HL-60 (cell line): ENCODE measurements around the gene NTSR2.

Experiments
- DNase-seq, 2 experiments: peaks; one replicate each; pipeline ENCODE4 v3.0.0-alpha.2; 2010 to 2020; ENCODE audit warnings: low read depth in 1 of 2, low spot score in 1 of 2
- H3K27ac ChIP-seq: fragments of 250-450 bp; sonication (Bioruptor Pico); replicated peaks from 2 replicates; pipeline ENCODE4 v1.5.1; 2020; ENCODE audit warnings: mild to moderate bottlenecking, moderate library complexity
- H3K27me3 ChIP-seq: fragments of 250-450 bp; sonication (Bioruptor Pico); 2 replicates; pipeline ENCODE4 v1.5.1; 2021; ENCODE audit warnings: mild to moderate bottlenecking, moderate library complexity; ENCODE audit not compliant: insufficient read depth, poor library complexity, severe bottlenecking
- H3K4me3 ChIP-seq: replicated peaks from 2 replicates; pipeline ENCODE4 v1.5.1; 2011; ENCODE audit warnings: mild to moderate bottlenecking, control low read depth, low read length; ENCODE audit not compliant: insufficient read depth
- GABPA ChIP-seq: IDR thresholded peaks from 2 replicates; pipeline ENCODE4 v1.6.1; 2012; ENCODE audit warnings: low read depth
- POLR2AphosphoS5 ChIP-seq: IDR thresholded peaks from 2 replicates; pipeline ENCODE4 v1.6.1; 2012; ENCODE audit warnings: low read depth
- SPI1 ChIP-seq: IDR thresholded peaks from 2 replicates; pipeline ENCODE4 v1.6.1; 2012; ENCODE audit warnings: low read depth, mild to moderate bottlenecking, borderline replicate concordance
- TF ChIP-seq, protein P1 (sequence below): IDR thresholded peaks from one replicate; pipeline ENCODE4 v1.5.1; 2011; ENCODE audit warnings: low read length, control low read depth, inconsistent platforms; ENCODE audit not compliant: insufficient read depth
- TF ChIP-seq, protein P2 (sequence below): IDR thresholded peaks from 2 replicates; pipeline ENCODE4 v1.6.1; 2012; ENCODE audit warnings: low read depth; ENCODE audit not compliant: insufficient replicate concordance

The NTSR2 gene

GRCh38 chr2:11665028-11665427, 5.0 kb downstream of the NTSR2 start:
- Histone ChIP-seq H3K27ac (no peak overlapping the region), H3K27me3 (no peaks in the 10 kb centered on the region), H3K4me3 (no peak overlapping the region)
- TF ChIP-seq GABPA (no peak), SPI1 (no peak), POLR2AphosphoS5 (no peak)
- TF ChIP-seq, protein P1, sequence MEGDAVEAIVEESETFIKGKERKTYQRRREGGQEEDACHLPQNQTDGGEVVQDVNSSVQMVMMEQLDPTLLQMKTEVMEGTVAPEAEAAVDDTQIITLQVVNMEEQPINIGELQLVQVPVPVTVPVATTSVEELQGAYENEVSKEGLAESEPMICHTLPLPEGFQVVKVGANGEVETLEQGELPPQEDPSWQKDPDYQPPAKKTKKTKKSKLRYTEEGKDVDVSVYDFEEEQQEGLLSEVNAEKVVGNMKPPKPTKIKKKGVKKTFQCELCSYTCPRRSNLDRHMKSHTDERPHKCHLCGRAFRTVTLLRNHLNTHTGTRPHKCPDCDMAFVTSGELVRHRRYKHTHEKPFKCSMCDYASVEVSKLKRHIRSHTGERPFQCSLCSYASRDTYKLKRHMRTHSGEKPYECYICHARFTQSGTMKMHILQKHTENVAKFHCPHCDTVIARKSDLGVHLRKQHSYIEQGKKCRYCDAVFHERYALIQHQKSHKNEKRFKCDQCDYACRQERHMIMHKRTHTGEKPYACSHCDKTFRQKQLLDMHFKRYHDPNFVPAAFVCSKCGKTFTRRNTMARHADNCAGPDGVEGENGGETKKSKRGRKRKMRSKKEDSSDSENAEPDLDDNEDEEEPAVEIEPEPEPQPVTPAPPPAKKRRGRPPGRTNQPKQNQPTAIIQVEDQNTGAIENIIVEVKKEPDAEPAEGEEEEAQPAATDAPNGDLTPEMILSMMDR, result no peak
- TF ChIP-seq, protein P2, sequence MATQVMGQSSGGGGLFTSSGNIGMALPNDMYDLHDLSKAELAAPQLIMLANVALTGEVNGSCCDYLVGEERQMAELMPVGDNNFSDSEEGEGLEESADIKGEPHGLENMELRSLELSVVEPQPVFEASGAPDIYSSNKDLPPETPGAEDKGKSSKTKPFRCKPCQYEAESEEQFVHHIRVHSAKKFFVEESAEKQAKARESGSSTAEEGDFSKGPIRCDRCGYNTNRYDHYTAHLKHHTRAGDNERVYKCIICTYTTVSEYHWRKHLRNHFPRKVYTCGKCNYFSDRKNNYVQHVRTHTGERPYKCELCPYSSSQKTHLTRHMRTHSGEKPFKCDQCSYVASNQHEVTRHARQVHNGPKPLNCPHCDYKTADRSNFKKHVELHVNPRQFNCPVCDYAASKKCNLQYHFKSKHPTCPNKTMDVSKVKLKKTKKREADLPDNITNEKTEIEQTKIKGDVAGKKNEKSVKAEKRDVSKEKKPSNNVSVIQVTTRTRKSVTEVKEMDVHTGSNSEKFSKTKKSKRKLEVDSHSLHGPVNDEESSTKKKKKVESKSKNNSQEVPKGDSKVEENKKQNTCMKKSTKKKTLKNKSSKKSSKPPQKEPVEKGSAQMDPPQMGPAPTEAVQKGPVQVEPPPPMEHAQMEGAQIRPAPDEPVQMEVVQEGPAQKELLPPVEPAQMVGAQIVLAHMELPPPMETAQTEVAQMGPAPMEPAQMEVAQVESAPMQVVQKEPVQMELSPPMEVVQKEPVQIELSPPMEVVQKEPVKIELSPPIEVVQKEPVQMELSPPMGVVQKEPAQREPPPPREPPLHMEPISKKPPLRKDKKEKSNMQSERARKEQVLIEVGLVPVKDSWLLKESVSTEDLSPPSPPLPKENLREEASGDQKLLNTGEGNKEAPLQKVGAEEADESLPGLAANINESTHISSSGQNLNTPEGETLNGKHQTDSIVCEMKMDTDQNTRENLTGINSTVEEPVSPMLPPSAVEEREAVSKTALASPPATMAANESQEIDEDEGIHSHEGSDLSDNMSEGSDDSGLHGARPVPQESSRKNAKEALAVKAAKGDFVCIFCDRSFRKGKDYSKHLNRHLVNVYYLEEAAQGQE, result no peak
- no peak for DNase-seq

GRCh38 chr2:11663427-11663826, 6.6 kb downstream of the NTSR2 start:
- no peak overlapping the region for H3K27ac ChIP-seq
- no peak for DNase-seq
- no peak overlapping the region for H3K4me3 ChIP-seq
- H3K27me3 ChIP-seq, result no peaks in the 10 kb centered on the region
- TF ChIP-seq POLR2AphosphoS5 (no peak), SPI1 (no peak), GABPA (no peak)
- TF ChIP-seq, protein P2, result no peak
- TF ChIP-seq, protein P1, result no peak

DNA sequence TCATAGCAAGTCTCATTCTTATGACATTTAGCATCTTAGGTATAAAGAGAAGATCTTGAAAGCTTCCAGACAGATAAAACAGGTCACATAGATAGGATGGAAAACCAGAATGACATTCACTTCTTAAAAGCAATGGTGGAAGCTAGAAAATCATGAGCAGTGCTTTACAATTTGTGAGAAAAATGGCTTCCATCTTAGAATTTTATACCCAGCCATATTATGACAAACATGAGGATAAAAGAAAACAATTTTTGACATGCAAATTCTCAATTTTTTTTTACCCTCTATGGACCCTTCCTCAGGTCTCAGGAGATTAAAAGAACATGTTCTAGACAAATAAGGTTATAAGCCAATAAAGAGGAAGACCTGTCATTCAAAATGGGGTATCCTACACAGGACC, 7.1 kb downstream of the NTSR2 start:
- TF ChIP-seq, protein P1, result no peak
- TF ChIP-seq SPI1 (no peak), GABPA (no peak), POLR2AphosphoS5 (no peak)
- TF ChIP-seq, protein P2, result no peak
- DNase-seq, result no peak
- Histone ChIP-seq H3K27ac (no peak overlapping the region), H3K4me3 (no peak overlapping the region), H3K27me3 (no peaks in the 10 kb centered on the region)
